Keratinocyte (primary cell): Measurements from ENCODE around the gene ATP1A3. TPM values are rescaled to one million over a fixed set of nuclear protein-coding genes. Genes with fewer than 3 reads are reported as not detected.

Experiments
- DNase-seq: peaks from one replicate; pipeline ENCODE4 v3.0.0-alpha.2; 2011; ENCODE audit warnings: low read depth, missing footprints, low spot score
- FAIRE-seq: peaks from 2 replicates; lab custom pipeline; 2011; peaks lifted over from hg19 to GRCh38; lab: Jason Lieb, UNC
- H2AFZ ChIP-seq: 2 replicates; pipeline ENCODE4 v1.6.0; 2012; ENCODE audit warnings: low read length, control low read depth, inconsistent platforms; ENCODE audit not compliant: control insufficient read depth
- H3K27ac ChIP-seq: 2 replicates; pipeline ENCODE4 v1.5.1; 2011; ENCODE audit warnings: low read length; ENCODE audit not compliant: control insufficient read depth, insufficient read depth
- H3K27me3 ChIP-seq: 3 replicates; pipeline ENCODE4 v1.6.0; 2011; ENCODE audit warnings: low read length; ENCODE audit not compliant: control insufficient read depth, insufficient read depth; ENCODE audit errors: extremely low read depth
- H3K36me3 ChIP-seq, 2 experiments: 2 replicates in 1 of 2; 3 replicates in 1 of 2; pipeline ENCODE4 v1.5.1; 2011; ENCODE audit warnings: low read length in 2 of 2, mild to moderate bottlenecking in 1 of 2; ENCODE audit not compliant: control insufficient read depth in 2 of 2, insufficient read depth in 2 of 2; ENCODE audit errors: extremely low read depth in 1 of 2
- H3K4me1 ChIP-seq: 3 replicates; pipeline ENCODE4 v1.5.1; 2011; ENCODE audit warnings: low read length; ENCODE audit not compliant: control insufficient read depth, insufficient read depth; ENCODE audit errors: extremely low read depth
- H3K4me2 ChIP-seq: 3 replicates; pipeline ENCODE4 v1.6.0; 2011; ENCODE audit warnings: low read depth, low read length; ENCODE audit not compliant: control insufficient read depth, insufficient read depth; ENCODE audit errors: extremely low read depth
- H3K4me3 ChIP-seq, 3 experiments: fragments of 200-600 bp in 1 of 3; sonication (generic) in 1 of 3; 2 replicates in 2 of 3; 3 replicates in 1 of 3; pipeline ENCODE4 v1.5.1; 2011 to 2016; ENCODE audit warnings: low read length in 3 of 3, mild to moderate bottlenecking in 3 of 3, control low read depth in 2 of 3, inconsistent platforms in 1 of 3, low read depth in 1 of 3, mixed read lengths in 1 of 3, mixed run types in 1 of 3, moderate library complexity in 1 of 3; ENCODE audit not compliant: control insufficient read depth in 2 of 3, insufficient read depth in 2 of 3; ENCODE audit errors: extremely low read depth in 1 of 3
- H3K79me2 ChIP-seq: 2 replicates; pipeline ENCODE4 v1.6.0; 2012; ENCODE audit warnings: low read length; ENCODE audit not compliant: control insufficient read depth, insufficient read depth
- H3K9ac ChIP-seq: 3 replicates; pipeline ENCODE4 v1.6.0; 2011; ENCODE audit warnings: low read length; ENCODE audit not compliant: control insufficient read depth, insufficient read depth; ENCODE audit errors: extremely low read depth
- H3K9me1 ChIP-seq: 3 replicates; pipeline ENCODE4 v1.6.0; 2011; ENCODE audit warnings: low read length; ENCODE audit not compliant: control insufficient read depth, insufficient read depth; ENCODE audit errors: extremely low read depth
- H3K9me3 ChIP-seq: 2 replicates; pipeline ENCODE4 v1.5.1; 2012; ENCODE audit warnings: low read depth, low read length; ENCODE audit not compliant: control insufficient read depth
- H4K20me1 ChIP-seq: 3 replicates; pipeline ENCODE4 v1.6.0; 2011; ENCODE audit warnings: low read length; ENCODE audit not compliant: control insufficient read depth, insufficient read depth; ENCODE audit errors: extremely low read depth
- EZH2 ChIP-seq: IDR thresholded peaks from one replicate; pipeline ENCODE4 v1.6.1; 2012; ENCODE audit warnings: inconsistent platforms, mild to moderate bottlenecking, low read length, moderate library complexity
- dilution Hi-C: fragments of 300-500 bp; cut with MboI; formaldehyde crosslinking; loops from one replicate; pipeline ENCODE4 v1.7.0; 2020; ENCODE audit warnings: low sequenced_read_pairs; ENCODE audit not compliant: extremely low pct_ligation_motif_present
- polyA plus RNA-seq, 5 experiments: library from polyadenylated mRNA; depleted of rRNA in 3 of 5; stranded (reverse) in 3 of 5; stranded (forward) in 1 of 5; unstranded in 1 of 5; fragments of >200 nt; gene quantifications; 1 replicate in 1 of 5; 2 replicates in 3 of 5; 3 replicates in 1 of 5; pipeline versions ENCODE4 v1.2.1 to v1.2.3, GENCODE V29; 2011 to 2012; ENCODE audit warnings: missing spikeins in 2 of 5, low read depth in 1 of 5, low replicate concordance in 1 of 5
- TF ChIP-seq, protein P1 (sequence below), 3 experiments: IDR thresholded peaks in 1 of 3; conservative IDR thresholded peaks in 1 of 3; optimal IDR thresholded peaks in 1 of 3; 2 replicates in 2 of 3; 3 replicates in 1 of 3; pipeline versions ENCODE3 to v1.5.1; 2011; ENCODE audit warnings: low read length in 3 of 3, mild to moderate bottlenecking in 3 of 3, moderate library complexity in 2 of 3, control low read depth in 1 of 3, inconsistent platforms in 1 of 3; ENCODE audit not compliant: insufficient read depth in 2 of 3; ENCODE audit errors: extremely low read depth in 1 of 3

Gene ATP1A3
- polyA plus RNA-seq, 1 donor (not counting 4 experiments of a cell fraction or from before 2014, with no cell fraction given): not detected

DNA sequence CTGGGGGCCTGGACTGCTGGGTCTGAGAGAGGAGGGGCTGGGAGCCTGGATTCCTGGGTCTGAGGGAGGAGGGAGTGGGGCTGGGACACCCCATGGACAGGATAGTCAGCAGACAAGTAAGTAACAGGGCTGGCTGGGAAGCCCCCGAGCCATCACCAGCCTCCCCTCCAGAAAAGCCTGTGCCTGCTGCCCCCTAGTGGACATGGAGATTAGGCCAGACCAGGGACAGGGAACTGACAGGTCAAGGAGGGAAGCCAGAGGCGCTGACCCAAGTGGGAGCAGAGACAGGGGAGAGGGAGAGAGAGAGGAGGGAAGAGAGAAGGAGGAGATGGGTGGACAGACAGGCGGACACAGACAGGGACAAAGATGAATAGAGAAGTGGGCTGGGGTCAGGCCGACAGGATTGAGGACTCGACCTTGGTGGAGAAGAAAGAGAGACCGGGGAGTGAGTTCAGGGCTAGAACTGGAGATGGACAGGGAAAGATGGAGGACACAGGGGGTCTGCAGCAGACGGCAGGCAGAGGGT lies 59.1 kb downstream of the ATP1A3 start:
- Histone ChIP-seq H3K9ac (no peak overlapping the region), H3K9me3 (no peaks in the 10 kb centered on the region), H3K4me2 (no peak overlapping the region), H3K79me2 (no peaks in the 10 kb centered on the region), H3K27me3 (peaks cover 77% of the 10 kb centered on the region), H4K20me1 (peaks cover 3% of the 10 kb centered on the region), H3K9me1 (no peaks in the 10 kb centered on the region), H3K4me1 (peaks cover 15% of the 10 kb centered on the region), H3K36me3 (no peaks in the 10 kb centered on the region), H2AFZ (no peak overlapping the region), H3K4me3 (no peak overlapping the region), H3K27ac (no peak overlapping the region)
- no peak for DNase-seq
- dilution Hi-C loops: no loop called here
- FAIRE-seq: peak; percentile 65
- no peak for TF ChIP-seq EZH2
- TF ChIP-seq, protein P1, sequence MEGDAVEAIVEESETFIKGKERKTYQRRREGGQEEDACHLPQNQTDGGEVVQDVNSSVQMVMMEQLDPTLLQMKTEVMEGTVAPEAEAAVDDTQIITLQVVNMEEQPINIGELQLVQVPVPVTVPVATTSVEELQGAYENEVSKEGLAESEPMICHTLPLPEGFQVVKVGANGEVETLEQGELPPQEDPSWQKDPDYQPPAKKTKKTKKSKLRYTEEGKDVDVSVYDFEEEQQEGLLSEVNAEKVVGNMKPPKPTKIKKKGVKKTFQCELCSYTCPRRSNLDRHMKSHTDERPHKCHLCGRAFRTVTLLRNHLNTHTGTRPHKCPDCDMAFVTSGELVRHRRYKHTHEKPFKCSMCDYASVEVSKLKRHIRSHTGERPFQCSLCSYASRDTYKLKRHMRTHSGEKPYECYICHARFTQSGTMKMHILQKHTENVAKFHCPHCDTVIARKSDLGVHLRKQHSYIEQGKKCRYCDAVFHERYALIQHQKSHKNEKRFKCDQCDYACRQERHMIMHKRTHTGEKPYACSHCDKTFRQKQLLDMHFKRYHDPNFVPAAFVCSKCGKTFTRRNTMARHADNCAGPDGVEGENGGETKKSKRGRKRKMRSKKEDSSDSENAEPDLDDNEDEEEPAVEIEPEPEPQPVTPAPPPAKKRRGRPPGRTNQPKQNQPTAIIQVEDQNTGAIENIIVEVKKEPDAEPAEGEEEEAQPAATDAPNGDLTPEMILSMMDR (optimal IDR thresholded peaks at IDR 0.05 in 1 of 3, IDR thresholded peaks at IDR 0.05 in 1 of 3, conservative IDR thresholded peaks at IDR 0.05 in 1 of 3; ENCODE audit: extremely low read depth in 1 of 3, insufficient read depth in 2 of 3, low read length in 3 of 3): peak; percentile 79 to 95 (median 93)

DNA sequence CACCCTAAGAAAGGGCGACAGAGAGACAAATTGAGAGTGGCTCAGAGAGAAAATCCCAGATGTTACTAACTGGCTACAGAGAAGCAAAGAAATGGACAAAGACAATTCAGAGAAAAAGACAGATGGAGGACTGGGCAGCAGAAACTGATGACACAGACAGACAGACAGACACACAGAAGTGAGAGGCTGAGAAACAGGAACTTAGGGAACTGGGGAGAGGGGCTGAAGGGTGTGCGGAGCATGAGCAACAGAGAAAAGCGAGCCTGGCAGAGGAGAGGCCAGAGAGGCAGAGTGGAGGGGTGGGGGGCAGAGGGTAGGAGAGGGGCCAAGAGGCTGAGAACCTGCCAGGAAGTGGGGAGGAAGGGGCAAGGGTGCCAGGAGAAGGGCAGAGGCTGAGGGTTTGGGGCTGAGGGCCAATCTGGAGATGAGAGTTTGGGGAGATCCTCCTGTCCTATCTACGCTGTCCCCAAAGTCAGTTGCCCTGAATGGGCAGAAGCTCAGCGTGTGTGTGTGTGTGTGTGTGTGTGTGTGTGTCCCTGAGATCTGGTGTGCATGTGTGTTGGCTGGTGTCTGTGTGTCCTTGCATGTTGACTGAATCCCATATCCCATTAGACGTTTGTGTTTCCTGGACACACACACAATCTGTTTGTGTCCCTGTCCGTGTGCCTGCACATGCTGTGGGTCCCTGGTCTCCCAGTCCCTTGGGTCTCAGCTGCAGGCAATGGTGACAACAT lies 60.2 kb downstream of the ATP1A3 start:
- dilution Hi-C loops: no loop called here
- no peak overlapping the region for H3K4me2 ChIP-seq
- DNase-seq (no peak), FAIRE-seq (peak; percentile 46)
- H3K79me2 ChIP-seq: no peaks in the 10 kb centered on the region
- H3K9me3 ChIP-seq: no peaks in the 10 kb centered on the region
- H2AFZ ChIP-seq: no peak overlapping the region
- peaks cover 17% of the 10 kb centered on the region for H3K4me1 ChIP-seq
- H3K27me3 ChIP-seq: peaks cover 84% of the 10 kb centered on the region
- H3K27ac ChIP-seq: no peak overlapping the region
- H3K9me1 ChIP-seq: no peaks in the 10 kb centered on the region
- H4K20me1 ChIP-seq: peaks cover 3% of the 10 kb centered on the region
- TF ChIP-seq, protein P1 (optimal IDR thresholded peaks at IDR 0.05 in 1 of 3, IDR thresholded peaks at IDR 0.05 in 1 of 3, conservative IDR thresholded peaks at IDR 0.05 in 1 of 3; ENCODE audit: extremely low read depth in 1 of 3, insufficient read depth in 2 of 3, low read length in 3 of 3): no peak
- no peak for TF ChIP-seq EZH2
- no peak overlapping the region for H3K4me3 ChIP-seq
- no peaks in the 10 kb centered on the region for H3K36me3 ChIP-seq
- no peak overlapping the region for H3K9ac ChIP-seq
